NCI-H2196 (cell line): ENCODE results near the gene DLG1.
A peak's percentile ranks its signal among the peaks of the same experiment; 100 is the strongest.

Experiments used
- DNase-seq: peaks from one replicate; lab custom pipeline; 2025; ENCODE audit not compliant: unreplicated experiment; lab: John Stamatoyannopoulos, UW

DLG1 gene

GRCh38 chr3:197021729-197022404 lies 276.5 kb downstream of the DLG1 start:
- no peak for DNase-seq

GRCh38 chr3:197021231-197021630 lies 277.2 kb downstream of the DLG1 start:
- no peak for DNase-seq

GRCh38 chr3:197019535-197019934 lies 278.9 kb downstream of the DLG1 start:
- no peak for DNase-seq

GRCh38 chr3:197019021-197019420 lies 279.4 kb downstream of the DLG1 start:
- no peak for DNase-seq

GRCh38 chr3:197017003-197017402 lies 281.4 kb downstream of the DLG1 start:
- no peak for DNase-seq

GRCh38 chr3:197015790-197016736 lies 282.3 kb downstream of the DLG1 start:
- no peak for DNase-seq

- DNase-seq: no peak
Measured at GRCh38 chr3:197014942-197015575, 283.4 kb downstream of the DLG1 start.

GRCh38 chr3:197014024-197014423 lies 284.4 kb downstream of the DLG1 start:
- no peak for DNase-seq

GRCh38 chr3:197012540-197012883 lies 285.9 kb downstream of the DLG1 start:
- DNase-seq: no peak

- no peak for DNase-seq
Measured at GRCh38 chr3:197011780-197012539, 286.5 kb downstream of the DLG1 start.

- DNase-seq: no peak
Measured at GRCh38 chr3:197010556-197011351, 287.7 kb downstream of the DLG1 start.

GRCh38 chr3:197009532-197010019 lies 288.8 kb downstream of the DLG1 start:
- DNase-seq: no peak

- DNase-seq: no peak
Measured at GRCh38 chr3:197008436-197009209, 289.8 kb downstream of the DLG1 start.

- no peak for DNase-seq
Measured at GRCh38 chr3:197007953-197008352, 290.5 kb downstream of the DLG1 start.

- DNase-seq: no peak
Measured at GRCh38 chr3:197007296-197007940, 291.0 kb downstream of the DLG1 start.

- DNase-seq: no peak
Measured at GRCh38 chr3:197006860-197007259, 291.6 kb downstream of the DLG1 start.

- no peak for DNase-seq
Measured at GRCh38 chr3:197006446-197006845, 292.0 kb downstream of the DLG1 start.

GRCh38 chr3:197003461-197004385 lies 294.7 kb downstream of the DLG1 start:
- DNase-seq: peak; percentile 62
